HL-60 (cell line): ENCODE data around the gene THRB.

Experiments
- CTCF ChIP-seq: IDR thresholded peaks from one replicate; pipeline ENCODE4 v1.5.1; 2011; ENCODE audit warnings: low read length, control low read depth, inconsistent platforms; ENCODE audit not compliant: insufficient read depth
- POLR2AphosphoS5 ChIP-seq: IDR thresholded peaks from 2 replicates; pipeline ENCODE4 v1.6.1; 2012; ENCODE audit warnings: low read depth
- REST ChIP-seq: IDR thresholded peaks from 2 replicates; pipeline ENCODE4 v1.6.1; 2012; ENCODE audit warnings: low read depth; ENCODE audit not compliant: insufficient replicate concordance
- SPI1 ChIP-seq: IDR thresholded peaks from 2 replicates; pipeline ENCODE4 v1.6.1; 2012; ENCODE audit warnings: low read depth, mild to moderate bottlenecking, borderline replicate concordance

GRCh38 chr3:24123596-24123995, 371.1 kb downstream of the THRB start:
- no peak for TF ChIP-seq CTCF
- TF ChIP-seq POLR2AphosphoS5, result no peak
- no peak for TF ChIP-seq REST
- TF ChIP-seq SPI1, result no peak
